IMR-90 (cell line): ENCODE results near the gene UBE3C. TPM values are rescaled to one million over a fixed set of nuclear protein-coding genes. Genes with fewer than 3 reads are reported as not detected.

Source experiments
- ATAC-seq: fragments of 200-7000 bp; cut with Tn5 transposase; 2 replicates; pipeline ENCODE4 v1.9.1; 2020; ENCODE audit warnings: low read depth, mild to moderate bottlenecking, moderate library complexity
- BruUV-seq: library from RNA; stranded (reverse); fragments of 400-500 nt; replicated peaks from 2 replicates; lab custom pipeline; 2021; lab: Mats Ljungman, UMichigan
- CTCF ChIA-PET: fragments of 300-600 bp; formaldehyde crosslinking; extraction: SDS; loops from one replicate; lab custom pipeline; 2021; ENCODE audit warnings: antibody characterized with exemption; lab: Yijun Ruan, JAX
- POLR2A ChIA-PET: fragments of 300-600 bp; sonication (Branson Sonifier 250); formaldehyde crosslinking; loops from one replicate; lab custom pipeline; 2022; ENCODE audit warnings: antibody characterized with exemption; ENCODE audit not compliant: unreplicated experiment; lab: Charles Lee
- DNase-seq: peaks from one replicate; pipeline ENCODE4 v3.0.0; 2013
- H2AFZ ChIP-seq: replicated peaks from 2 replicates; pipeline ENCODE3; 2013; ENCODE audit warnings: low read length, mild to moderate bottlenecking; ENCODE audit not compliant: poor library complexity
- H2AK5ac ChIP-seq: 2 replicates; pipeline ENCODE4 v1.6.1; 2013; ENCODE audit warnings: low read depth, low read length, inconsistent platforms
- H2AK9ac ChIP-seq: replicated peaks from 2 replicates; pipeline ENCODE3; 2013; ENCODE audit warnings: mild to moderate bottlenecking, low read depth, low read length, moderate library complexity; ENCODE audit not compliant: poor library complexity
- H2BK120ac ChIP-seq: 2 replicates; pipeline ENCODE4 v1.6.1; 2013; ENCODE audit warnings: low read depth, low read length, inconsistent platforms
- H2BK15ac ChIP-seq: 3 replicates; pipeline ENCODE4 v1.6.1; 2013; ENCODE audit warnings: low read depth, low read length, inconsistent platforms
- H2BK20ac ChIP-seq: 2 replicates; pipeline ENCODE4 v1.6.1; 2013; ENCODE audit warnings: low read depth, mild to moderate bottlenecking, inconsistent platforms, low read length, moderate library complexity
- H2BK5ac ChIP-seq: 2 replicates; pipeline ENCODE4 v1.6.1; 2013; ENCODE audit warnings: mild to moderate bottlenecking, low read depth, low read length, inconsistent platforms; ENCODE audit not compliant: poor library complexity, severe bottlenecking
- H3K14ac ChIP-seq: replicated peaks from 2 replicates; pipeline ENCODE4 v1.6.1; 2013; ENCODE audit warnings: low read depth, low read length, inconsistent platforms
- H3K18ac ChIP-seq: 2 replicates; pipeline ENCODE4 v1.6.1; 2013; ENCODE audit warnings: low read depth, low read length, control low read depth
- H3K23ac ChIP-seq: 2 replicates; pipeline ENCODE4 v1.6.1; 2013; ENCODE audit warnings: low read depth, low read length, inconsistent platforms
- H3K27ac ChIP-seq: 2 replicates; pipeline ENCODE4 v1.5.1; 2013; ENCODE audit warnings: mild to moderate bottlenecking, control low read depth, low read length; ENCODE audit not compliant: insufficient read depth
- H3K27me3 ChIP-seq: 2 replicates; pipeline ENCODE4 v1.6.1; 2013; ENCODE audit warnings: low read length; ENCODE audit not compliant: control insufficient read depth, insufficient read depth
- H3K36me3 ChIP-seq: 2 replicates; pipeline ENCODE4 v1.6.1; 2013; ENCODE audit warnings: low read length, mixed read lengths; ENCODE audit not compliant: control insufficient read depth, insufficient read depth
- H3K4ac ChIP-seq: 2 replicates; pipeline ENCODE4 v1.6.1; 2013; ENCODE audit warnings: low read depth, low read length, inconsistent platforms
- H3K4me1 ChIP-seq: 2 replicates; pipeline ENCODE4 v1.6.1; 2013; ENCODE audit warnings: low read length, mixed read lengths; ENCODE audit not compliant: control insufficient read depth, insufficient read depth
- H3K4me2 ChIP-seq: 2 replicates; pipeline ENCODE4 v1.6.1; 2013; ENCODE audit warnings: low read depth, mild to moderate bottlenecking, control low read depth, low read length, moderate library complexity
- H3K4me3 ChIP-seq: 2 replicates; pipeline ENCODE4 v1.5.1; 2013; ENCODE audit warnings: low read depth, mild to moderate bottlenecking, control low read depth, low read length, moderate library complexity; ENCODE audit not compliant: insufficient read depth
- H3K56ac ChIP-seq: 2 replicates; pipeline ENCODE4 v1.6.1; 2013; ENCODE audit warnings: low read length, inconsistent platforms; ENCODE audit not compliant: insufficient read depth; ENCODE audit errors: extremely low read depth
- H3K79me1 ChIP-seq, 2 experiments: 2 replicates each; pipeline ENCODE4 v1.6.1; 2013; ENCODE audit warnings: low read length in 2 of 2, inconsistent platforms in 1 of 2, low read depth in 1 of 2
- H3K9ac ChIP-seq: 2 replicates; pipeline ENCODE4 v1.6.1; 2013; ENCODE audit warnings: low read depth, low read length, control low read depth
- H3K9me1 ChIP-seq: 2 replicates; pipeline ENCODE4 v1.6.1; 2013; ENCODE audit warnings: low read length, inconsistent platforms; ENCODE audit not compliant: insufficient read depth
- H3K9me3 ChIP-seq: 2 replicates; pipeline ENCODE4 v1.6.1; 2013; ENCODE audit warnings: low read length; ENCODE audit not compliant: control insufficient read depth, insufficient read depth
- H4K20me1 ChIP-seq: 2 replicates; pipeline ENCODE4 v1.6.1; 2013; ENCODE audit warnings: low read length, inconsistent platforms; ENCODE audit not compliant: insufficient read depth
- H4K5ac ChIP-seq: 2 replicates; pipeline ENCODE4 v1.6.1; 2013; ENCODE audit warnings: mild to moderate bottlenecking, low read depth, low read length, control low read depth
- H4K8ac ChIP-seq, 2 experiments: 2 replicates each; pipeline ENCODE4 v1.6.1; 2013; ENCODE audit warnings: low read depth in 2 of 2, low read length in 2 of 2, control low read depth in 1 of 2, inconsistent platforms in 1 of 2
- H4K91ac ChIP-seq: 2 replicates; pipeline ENCODE4 v1.6.1; 2013; ENCODE audit warnings: low read depth, low read length, inconsistent platforms; ENCODE audit not compliant: insufficient read depth
- BHLHE40 ChIP-seq: fragments of 150-350 bp; IDR thresholded peaks from 2 replicates; pipeline ENCODE4 v1.6.1; 2016; ENCODE audit warnings: mild to moderate bottlenecking, low read depth, low read length
- CHD1 ChIP-seq: IDR thresholded peaks from 2 replicates; pipeline ENCODE4 v1.6.1; 2012; ENCODE audit warnings: low read depth, low read length, improper control_type of control experiment
- CTCF ChIP-seq: conservative IDR thresholded peaks from 2 replicates; pipeline ENCODE4 v1.5.1; 2012; ENCODE audit warnings: mild to moderate bottlenecking, low read depth, low read length, improper control_type of control experiment
- MAFK ChIP-seq: IDR thresholded peaks from 2 replicates; pipeline ENCODE4 v1.6.1; 2012; ENCODE audit warnings: low read depth, low read length, improper control_type of control experiment
- MAZ ChIP-seq: IDR thresholded peaks from 2 replicates; pipeline ENCODE4 v1.6.1; 2012; ENCODE audit warnings: low read depth, mild to moderate bottlenecking, low read length, improper control_type of control experiment, moderate library complexity, borderline replicate concordance
- MXI1 ChIP-seq: IDR thresholded peaks from 2 replicates; pipeline ENCODE4 v1.6.1; 2012; ENCODE audit warnings: low read depth, mild to moderate bottlenecking, low read length, moderate library complexity, borderline replicate concordance
- RAD21 ChIP-seq: IDR thresholded peaks from 2 replicates; pipeline ENCODE4 v1.6.1; 2012; ENCODE audit warnings: low read length, improper control_type of control experiment
- RCOR1 ChIP-seq: IDR thresholded peaks from 2 replicates; pipeline ENCODE4 v1.6.1; 2012; ENCODE audit warnings: mild to moderate bottlenecking, low read length, improper control_type of control experiment; ENCODE audit not compliant: insufficient replicate concordance
- RFX5 ChIP-seq: IDR thresholded peaks from 2 replicates; pipeline ENCODE4 v1.8.0; 2012; ENCODE audit warnings: low read depth, mild to moderate bottlenecking, low read length, moderate library complexity
- SMC3 ChIP-seq: fragments of 150-350 bp; IDR thresholded peaks from 2 replicates; pipeline ENCODE4 v1.6.1; 2016; ENCODE audit warnings: low read depth, mild to moderate bottlenecking, antibody characterized with exemption, low read length, moderate library complexity
- WGBS, 2 experiments: methylation state at CpG; one replicate each; pipeline versions ENCODE4 v1.1.5 to v1.1.7; 2013; ENCODE audit warnings: missing lambda C conversion rate in 2 of 2; ENCODE audit not compliant: insufficient read length in 1 of 2; ENCODE audit errors: extremely low coverage in 2 of 2; 5-methylcytosine and 5-hydroxymethylcytosine counted together
- dilution Hi-C: fragments of 300-500 bp; cut with HindIII; formaldehyde crosslinking; loops from one replicate; pipeline ENCODE4 v1.14.3; 2018; ENCODE audit warnings: low sequenced_read_pairs; ENCODE audit not compliant: unreplicated experiment
- in situ Hi-C: fragments of 300-500 bp; cut with MboI; formaldehyde crosslinking; loops from 3 replicates; pipeline ENCODE4 v1.14.3; 2019; ENCODE audit warnings: low sequenced_read_pairs, inconsistent platforms, mixed read lengths
- intact Hi-C: fragments of 100-400 bp; cut with micrococcal nuclease; formaldehyde crosslinking; loops from 2 replicates; pipeline ENCODE4 v1.10.0; 2022
- polyA plus RNA-seq, 3 experiments: library from polyadenylated mRNA; depleted of rRNA; stranded (reverse); fragments of >200 nt; gene quantifications; 2 replicates each; pipeline ENCODE4 v1.2.3, GENCODE V29; 2012; ENCODE audit warnings: low replicate concordance in 1 of 3
- total RNA-seq: library from RNA; depleted of rRNA; stranded (reverse); fragments of >200 nt; gene quantifications from 2 replicates; pipeline ENCODE4 v1.2.3, GENCODE V29; 2012

Gene UBE3C
- total and polyA plus RNA-seq, 2 of the 4 experiments (the other 2 are of a cell fraction), result 43.0 to 60.6 TPM

GRCh38 chr7:157132796-157133195, 5.9 kb upstream of the UBE3C start:
- H4K8ac ChIP-seq, result no peak overlapping the region
- no peak overlapping the region for H3K18ac ChIP-seq
- H4K20me1 ChIP-seq, result no peaks in the 10 kb centered on the region
- no peak overlapping the region for H3K4me2 ChIP-seq
- H3K23ac ChIP-seq, result no peak overlapping the region; the same call in 1 of the 2 replicates
- no peak overlapping the region for H3K27ac ChIP-seq
- no peak overlapping the region for H4K91ac ChIP-seq
- dilution Hi-C loops, result no loop called here
- no peak overlapping the region for H3K56ac ChIP-seq
- CTCF ChIA-PET, result interaction anchor here (0.5 kb wide), 1 partner anchor 64 kb away, joined by 5 read pairs; no protein-coding TSS in a partner anchor
- no peak overlapping the region for H3K4me3 ChIP-seq
- no peak overlapping the region for H2BK20ac ChIP-seq
- H2BK15ac ChIP-seq, result no peak overlapping the region
- no CpG with 5 or more reads among the region's 5 CpGs for WGBS, 2 experiments
- no peaks in the 10 kb centered on the region; the same call in 1 of the 2 replicates for H3K4me1 ChIP-seq
- H3K27me3 ChIP-seq, result peaks cover 4% of the 10 kb centered on the region; the same call in 1 of the 2 replicates
- in situ Hi-C loops, result loop anchor here (25.0 kb wide), 2 partner anchors 170 to 495 kb away; partner anchors contain the start of gene RNF32
- no peak overlapping the region for H3K4ac ChIP-seq
- no peak overlapping the region for H2BK5ac ChIP-seq
- H2AK5ac ChIP-seq, result no peak overlapping the region
- H3K14ac ChIP-seq, result no peak overlapping the region
- H2BK120ac ChIP-seq, result no peak overlapping the region
- no peaks in the 10 kb centered on the region for H3K9me1 ChIP-seq
- peak overlapping the region; percentile 43 for H2AFZ ChIP-seq
- H3K36me3 ChIP-seq, result no peaks in the 10 kb centered on the region
- DNase-seq (no peak), ATAC-seq (no peak)
- no TSS peak for BruUV-seq
- TF ChIP-seq RCOR1 (no peak), CHD1 (no peak), MXI1 (no peak), RAD21 (no peak), RFX5 (no peak), BHLHE40 (no peak), MAZ (no peak), CTCF (no peak), SMC3 (no peak), MAFK (no peak)
- POLR2A ChIA-PET, result no interaction called here
- H4K5ac ChIP-seq, result no peak overlapping the region
- no peaks in the 10 kb centered on the region for H3K79me1 ChIP-seq
- H3K9ac ChIP-seq, result no peak overlapping the region
- no peak overlapping the region for H2AK9ac ChIP-seq
- H3K9me3 ChIP-seq, result no peaks in the 10 kb centered on the region
- intact Hi-C loops, result loop anchor here (10.0 kb wide), 1 partner anchor 1338 kb away; no protein-coding TSS in a partner anchor
